GM12872 (cell line): ENCODE results near the gene RTKN.

Source experiments
- TF ChIP-seq, protein P1 (sequence below): IDR thresholded peaks from 3 replicates; pipeline ENCODE4 v1.5.1; 2011; ENCODE audit warnings: low read depth, mild to moderate bottlenecking, low read length, moderate library complexity; ENCODE audit not compliant: insufficient read depth

Gene RTKN

DNA sequence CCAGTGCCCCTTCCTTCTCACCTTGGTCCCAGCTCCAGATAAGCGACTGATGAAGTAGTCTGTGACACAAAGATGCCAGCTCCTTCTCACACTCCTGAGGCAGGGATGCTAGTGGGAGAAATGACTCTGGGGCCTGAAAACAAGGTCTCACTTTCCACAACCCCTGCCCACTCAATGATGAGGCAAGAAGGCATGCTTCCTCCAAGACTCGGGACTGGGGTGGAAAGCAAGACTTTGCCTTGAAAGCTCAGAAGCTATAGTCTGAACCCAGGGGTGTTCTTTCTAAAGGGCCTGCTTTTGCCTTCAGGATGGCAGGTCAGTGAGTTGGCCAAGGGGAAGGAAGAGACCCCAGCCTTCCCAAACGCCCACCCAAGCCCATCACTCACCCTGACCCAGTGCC, 39.7 kb upstream of the RTKN start:
- TF ChIP-seq, protein P1, sequence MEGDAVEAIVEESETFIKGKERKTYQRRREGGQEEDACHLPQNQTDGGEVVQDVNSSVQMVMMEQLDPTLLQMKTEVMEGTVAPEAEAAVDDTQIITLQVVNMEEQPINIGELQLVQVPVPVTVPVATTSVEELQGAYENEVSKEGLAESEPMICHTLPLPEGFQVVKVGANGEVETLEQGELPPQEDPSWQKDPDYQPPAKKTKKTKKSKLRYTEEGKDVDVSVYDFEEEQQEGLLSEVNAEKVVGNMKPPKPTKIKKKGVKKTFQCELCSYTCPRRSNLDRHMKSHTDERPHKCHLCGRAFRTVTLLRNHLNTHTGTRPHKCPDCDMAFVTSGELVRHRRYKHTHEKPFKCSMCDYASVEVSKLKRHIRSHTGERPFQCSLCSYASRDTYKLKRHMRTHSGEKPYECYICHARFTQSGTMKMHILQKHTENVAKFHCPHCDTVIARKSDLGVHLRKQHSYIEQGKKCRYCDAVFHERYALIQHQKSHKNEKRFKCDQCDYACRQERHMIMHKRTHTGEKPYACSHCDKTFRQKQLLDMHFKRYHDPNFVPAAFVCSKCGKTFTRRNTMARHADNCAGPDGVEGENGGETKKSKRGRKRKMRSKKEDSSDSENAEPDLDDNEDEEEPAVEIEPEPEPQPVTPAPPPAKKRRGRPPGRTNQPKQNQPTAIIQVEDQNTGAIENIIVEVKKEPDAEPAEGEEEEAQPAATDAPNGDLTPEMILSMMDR, result no peak

DNA sequence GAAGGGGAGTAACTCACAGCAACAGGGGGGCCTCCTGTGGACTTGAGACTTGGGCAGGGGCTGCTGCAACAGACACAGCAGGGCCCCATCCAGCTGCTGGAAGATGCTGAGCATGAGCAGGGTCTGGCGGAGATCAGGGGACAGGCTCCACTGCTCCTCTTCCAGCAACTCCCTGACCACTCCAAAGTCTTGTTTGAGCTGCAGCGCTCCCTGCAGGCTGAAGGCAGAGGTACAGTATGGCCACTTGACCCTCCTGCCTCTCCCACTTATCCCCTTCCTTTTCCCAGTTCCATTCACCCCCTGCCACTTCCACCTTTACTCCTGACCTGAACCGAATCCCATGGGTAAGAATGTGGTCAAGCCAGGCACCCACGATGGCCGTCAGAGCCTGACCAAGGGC, 33.2 kb upstream of the RTKN start:
- TF ChIP-seq, protein P1, result peak; percentile 68

DNA sequence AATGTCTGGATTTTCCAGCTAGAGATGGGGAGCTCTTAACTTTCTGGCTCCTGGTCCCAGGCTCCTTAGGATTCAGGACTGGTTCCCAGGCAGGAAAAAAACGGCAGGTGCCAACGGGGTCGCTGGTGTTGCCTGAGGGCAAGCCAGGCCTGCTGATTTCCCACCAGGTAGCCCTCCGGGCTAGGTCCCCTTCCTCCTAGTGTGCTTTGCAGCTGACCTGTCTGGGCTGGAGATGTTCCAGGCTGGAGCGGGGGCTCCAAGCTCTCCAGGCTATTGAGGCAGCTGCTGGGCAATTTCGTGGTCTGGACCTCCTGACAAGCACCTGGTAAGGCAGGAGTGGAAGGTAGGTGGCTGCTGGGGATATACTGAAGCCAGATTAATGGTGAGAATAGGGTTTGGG, 32.7 kb upstream of the RTKN start:
- TF ChIP-seq, protein P1, result no peak

DNA sequence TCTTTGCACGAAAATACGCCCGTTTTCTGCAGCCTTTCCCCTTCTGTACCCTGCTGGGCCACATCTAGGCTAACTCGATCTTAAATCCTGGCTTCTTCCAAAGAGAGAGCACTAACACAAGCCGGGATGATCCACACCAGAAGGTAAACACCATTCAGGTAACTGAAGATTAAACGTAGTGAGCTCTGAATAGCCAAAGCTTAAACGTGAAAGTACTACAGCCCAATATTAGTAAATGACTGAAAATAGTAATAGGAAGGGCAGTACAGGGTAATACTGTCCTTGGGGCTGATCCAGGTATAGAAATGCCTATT, 31.2 kb upstream of the RTKN start:
- TF ChIP-seq, protein P1, result no peak

DNA sequence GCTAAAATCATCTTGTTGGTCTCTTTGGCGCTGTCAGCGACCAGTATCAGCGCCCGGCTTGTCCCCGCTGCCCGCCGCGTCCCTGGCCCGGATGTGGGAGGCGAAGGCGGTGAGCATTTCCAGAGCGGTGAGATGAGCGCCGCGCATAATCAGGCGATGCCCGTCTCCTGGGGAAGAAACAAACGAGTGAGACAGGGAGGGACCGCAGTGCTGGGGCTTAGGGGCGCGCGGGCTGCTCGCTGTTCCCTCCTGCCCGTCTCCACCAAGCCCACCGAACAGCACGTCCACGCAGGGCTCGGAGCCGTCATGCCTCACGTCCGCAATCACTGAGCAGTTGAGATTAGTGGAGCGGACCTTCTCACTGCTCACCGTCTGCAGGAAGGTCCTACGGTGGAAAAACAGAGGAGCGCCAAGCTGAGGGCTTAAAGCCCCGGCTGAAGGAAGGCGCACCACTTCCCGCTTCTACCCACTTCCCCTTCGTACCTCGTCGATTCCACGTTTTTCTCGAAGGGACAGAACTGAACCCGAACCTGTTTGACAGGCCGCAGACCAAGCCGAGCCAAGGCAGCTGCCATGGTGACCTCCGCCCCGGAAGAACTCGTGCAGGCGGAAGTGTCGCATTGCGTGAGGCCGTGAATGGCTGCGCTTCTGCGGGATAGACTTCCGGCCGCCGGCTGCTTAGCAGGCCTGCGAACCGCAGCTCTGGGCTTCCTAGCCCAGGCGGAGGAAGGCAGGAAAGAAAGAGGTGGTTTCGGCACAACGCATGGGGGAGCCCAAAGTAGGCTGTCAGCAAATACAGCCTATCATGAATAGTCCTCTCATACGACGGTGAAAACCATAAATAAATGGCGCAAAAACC, 30.6 kb upstream of the RTKN start, which contains the start of gene MRPL53:
Gene MRPL53, minus strand, starts transcription at position 595 of the 859 bp plus-strand sequence. Its CDS starts 20 bp downstream, at position 575.
- TF ChIP-seq, protein P1, result no peak

DNA sequence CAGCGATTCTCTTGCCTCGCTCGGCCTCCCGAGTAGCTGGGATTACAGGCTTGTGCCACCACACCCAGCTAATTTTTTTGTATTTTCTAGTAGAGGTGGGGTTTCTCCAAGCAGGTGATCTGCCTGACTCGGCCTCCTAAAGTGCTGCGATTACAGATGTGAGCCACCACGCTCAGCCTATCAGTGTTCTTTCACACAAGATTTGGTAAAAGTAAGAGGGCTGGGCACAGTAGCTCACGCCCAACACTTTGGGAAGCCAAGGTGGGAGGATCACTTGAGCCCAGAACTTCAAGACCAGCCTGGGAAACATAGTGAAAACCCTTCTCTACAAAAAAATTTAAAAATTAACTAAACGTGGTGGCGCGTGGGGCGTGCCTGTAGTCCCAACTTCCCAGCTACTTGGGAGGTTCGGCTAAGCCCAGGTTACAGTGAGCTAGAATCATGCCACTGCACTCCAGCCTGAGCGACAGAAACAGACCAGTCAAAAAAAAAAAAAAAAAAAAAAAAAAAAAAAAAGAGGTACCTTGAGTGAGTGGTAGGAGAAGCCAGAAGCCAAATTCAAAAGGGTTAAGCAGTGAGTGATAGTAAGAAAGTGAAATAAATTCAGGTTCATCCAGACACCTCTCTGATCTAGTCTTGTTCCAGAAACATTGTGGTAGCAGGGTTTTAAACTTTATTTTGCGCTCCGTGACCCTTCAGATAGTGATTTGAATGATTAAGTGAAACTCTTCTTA, 29.8 kb upstream of the RTKN start:
- TF ChIP-seq, protein P1, result no peak

DNA sequence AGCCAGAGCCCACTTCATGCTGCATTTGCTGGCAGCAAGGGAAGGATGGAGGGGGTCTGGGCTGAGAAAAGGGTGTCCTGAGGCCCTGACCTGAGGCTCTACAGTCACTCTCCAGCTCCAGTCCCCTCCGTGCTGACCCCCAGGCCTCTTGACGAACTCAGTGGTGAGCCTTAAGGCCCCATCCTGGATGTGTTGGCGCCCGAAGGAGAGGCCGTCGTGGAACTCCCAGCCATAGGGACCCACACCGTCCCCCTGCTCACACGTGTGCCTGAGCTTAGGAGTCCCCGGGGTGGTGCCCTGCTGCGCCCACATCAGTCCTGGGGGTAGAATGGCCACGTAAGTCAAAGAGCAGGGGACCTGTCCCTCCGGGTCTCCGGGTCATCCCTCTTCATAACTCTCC, 22.7 kb upstream of the RTKN start:
- TF ChIP-seq, protein P1, result no peak
